Activated CD8-positive, alpha-beta memory T cell treated with anti-CD3 and anti-CD28 coated beads, Interleukin-2, amount 50 U/mL, for 1 hour (primary cell): ENCODE measurements around the gene BCAS2.
"Not testable (repeated sequence)": the region's sequence is repeated elsewhere in the genome, so short reads cannot be mapped to it uniquely, and the experiment has no call there.

ENCODE experiments used
- DNase-seq: peaks from one replicate; pipeline ENCODE4 v3.0.0-alpha.2; 2020; ENCODE audit errors: extremely low read depth

Gene BCAS2

GRCh38 chr1:114581335-114582287 lies at the start of gene BCAS2:
TSS of gene BCAS2 (minus strand) at chr1:114581615. CDS start at chr1:114581591, 24 bp downstream.
- DNase-seq, result peak; percentile 92

GRCh38 chr1:114627107-114627506 lies 45.7 kb upstream of the BCAS2 start:
- DNase-seq, result no peak

- DNase-seq, result no peak
Measured at GRCh38 chr1:114623364-114623763, 41.9 kb upstream of the BCAS2 start.

GRCh38 chr1:114620419-114620818 lies 39.0 kb upstream of the BCAS2 start:
- no peak for DNase-seq

- no peak for DNase-seq
Measured at GRCh38 chr1:114618606-114619005, 37.2 kb upstream of the BCAS2 start.

GRCh38 chr1:114610546-114611245 lies 29.3 kb upstream of the BCAS2 start:
- DNase-seq, result no peak

GRCh38 chr1:114609826-114610225 lies 28.4 kb upstream of the BCAS2 start:
- DNase-seq, result no peak

GRCh38 chr1:114609026-114609425 lies 27.6 kb upstream of the BCAS2 start:
- no peak for DNase-seq

- DNase-seq, result no peak
Measured at GRCh38 chr1:114607223-114607622, 25.8 kb upstream of the BCAS2 start.

- DNase-seq, result no peak
Measured at GRCh38 chr1:114597949-114598348, 16.5 kb upstream of the BCAS2 start.

- no peak for DNase-seq
Measured at GRCh38 chr1:114595602-114596001, 14.2 kb upstream of the BCAS2 start.

- no peak for DNase-seq
Measured at GRCh38 chr1:114594046-114594445, 12.6 kb upstream of the BCAS2 start.

- no peak for DNase-seq
Measured at GRCh38 chr1:114589122-114589521, 7.7 kb upstream of the BCAS2 start.

- no peak for DNase-seq
Measured at GRCh38 chr1:114588196-114588689, 6.8 kb upstream of the BCAS2 start.

GRCh38 chr1:114587203-114587991 lies 6.0 kb upstream of the BCAS2 start:
- DNase-seq, result no peak

- no peak for DNase-seq
Measured at GRCh38 chr1:114586513-114587047, 5.2 kb upstream of the BCAS2 start.

GRCh38 chr1:114585231-114585630 lies 3.8 kb upstream of the BCAS2 start:
- DNase-seq, result no peak

GRCh38 chr1:114574365-114574764 lies 7.0 kb downstream of the BCAS2 start:
- DNase-seq, result no peak

- DNase-seq, result no peak
Measured at GRCh38 chr1:114564141-114564540, 17.3 kb downstream of the BCAS2 start.

GRCh38 chr1:114562978-114563510 lies 18.4 kb downstream of the BCAS2 start:
- not testable (repeated sequence) for DNase-seq

- no peak for DNase-seq
Measured at GRCh38 chr1:114561333-114561732, 20.1 kb downstream of the BCAS2 start.
